Measurements from ENCODE around the gene NUTM1.
"Not testable (repeated sequence)": the region's sequence is repeated elsewhere in the genome, so short reads cannot be mapped to it uniquely, and the experiment has no call there.

The NUTM1 gene

DNA sequence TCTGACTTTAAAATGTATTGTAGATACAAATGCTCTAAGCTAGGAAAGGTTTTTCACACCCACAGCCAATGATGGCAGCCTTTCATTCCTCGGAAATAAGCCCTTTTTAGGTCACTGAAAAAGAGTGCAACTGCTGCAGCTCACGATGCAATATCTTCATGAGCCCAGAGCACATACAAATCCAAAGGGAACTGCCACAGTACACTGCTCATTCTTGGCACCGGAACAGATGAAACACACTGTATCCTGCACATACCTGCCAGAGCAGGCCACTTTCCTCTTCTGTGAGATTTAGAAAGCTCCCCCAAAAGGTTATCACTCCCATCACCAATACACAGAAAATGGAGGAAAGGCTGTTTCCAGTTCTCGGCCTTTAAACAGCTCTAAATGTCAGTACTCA, 37.4 kb downstream of the NUTM1 start:
- H3K27me3 ChIP-seq (replicated peaks in 2 of 5; ENCODE audit: control insufficient read depth in 4 of 5, insufficient read depth in 5 of 5, low read length in 4 of 5); H3K4me3 ChIP-seq (ENCODE audit: control insufficient read depth in 1 of 7, extremely low read depth in 1 of 7, insufficient read depth in 4 of 7, low read depth in 2 of 7, low read length in 6 of 7); POLR2A ChIA-PET; DNase-seq; H3K36me3 ChIP-seq (ENCODE audit: control insufficient read depth in 4 of 4, insufficient read depth in 4 of 4, low read length in 3 of 4); H3K9me3 ChIP-seq (ENCODE audit: control extremely low read depth in 1 of 5, control insufficient read depth in 4 of 5, insufficient read depth in 2 of 5, low read depth in 1 of 5, low read length in 4 of 5); H3K27ac ChIP-seq (ENCODE audit: insufficient read depth in 1 of 2, low read depth in 1 of 2, low read length in 2 of 2, poor library complexity in 1 of 2, severe bottlenecking in 2 of 2); H3K4me1 ChIP-seq (ENCODE audit: control extremely low read depth in 1 of 4, control insufficient read depth in 4 of 4, insufficient read depth in 4 of 4, low read length in 3 of 4); CTCF ChIA-PET: not testable (repeated sequence)
- 94% methylated on average over 2 of the region's 4 CpGs for WGBS (ENCODE audit: insufficient coverage)

DNA sequence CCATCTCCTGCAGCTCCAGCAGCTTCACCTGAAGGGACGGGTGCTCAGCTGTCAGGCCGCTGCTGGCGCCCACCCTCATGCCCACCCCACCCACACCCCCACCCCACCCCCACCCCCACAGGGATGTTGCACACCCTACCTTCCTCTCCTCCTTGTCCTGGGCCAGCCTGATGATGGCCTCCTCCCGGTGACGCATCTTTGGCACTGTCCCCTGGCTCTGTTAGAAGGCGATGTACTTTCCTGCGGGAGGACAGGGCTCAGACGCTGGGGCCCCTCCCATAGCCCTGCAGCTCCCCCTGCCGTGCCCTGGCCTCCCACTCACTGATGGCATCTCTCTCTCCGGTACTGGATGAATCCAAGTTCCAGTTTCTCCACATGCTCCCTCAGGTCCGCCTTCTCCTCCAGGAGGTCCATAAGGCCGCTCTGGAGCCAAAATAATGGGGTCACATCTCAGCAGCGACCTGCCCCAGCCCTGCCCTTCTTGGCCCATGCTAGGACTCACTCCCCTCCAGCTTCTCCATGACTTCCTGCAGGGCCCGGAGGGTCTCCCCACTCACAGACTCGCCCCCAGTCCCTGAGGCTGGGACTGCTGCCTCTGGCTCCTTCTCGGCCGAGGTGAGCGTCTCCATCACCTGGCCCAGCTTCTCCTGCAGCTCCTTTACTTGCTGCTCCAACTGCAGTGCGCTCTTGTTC, 38.9 kb downstream of the NUTM1 start:
- H3K4me3 ChIP-seq (ENCODE audit: control insufficient read depth in 1 of 7, extremely low read depth in 1 of 7, insufficient read depth in 4 of 7, low read depth in 2 of 7, low read length in 6 of 7); H3K27ac ChIP-seq (ENCODE audit: insufficient read depth in 1 of 2, low read depth in 1 of 2, low read length in 2 of 2, poor library complexity in 1 of 2, severe bottlenecking in 2 of 2); POLR2A ChIA-PET; H3K9me3 ChIP-seq (ENCODE audit: control extremely low read depth in 1 of 5, control insufficient read depth in 4 of 5, insufficient read depth in 2 of 5, low read depth in 1 of 5, low read length in 4 of 5); H3K4me1 ChIP-seq (ENCODE audit: control extremely low read depth in 1 of 4, control insufficient read depth in 4 of 4, insufficient read depth in 4 of 4, low read length in 3 of 4); H3K36me3 ChIP-seq (ENCODE audit: control insufficient read depth in 4 of 4, insufficient read depth in 4 of 4, low read length in 3 of 4); H3K27me3 ChIP-seq (replicated peaks in 2 of 5; ENCODE audit: control insufficient read depth in 4 of 5, insufficient read depth in 5 of 5, low read length in 4 of 5); DNase-seq; CTCF ChIA-PET: not testable (repeated sequence)
- no CpG with 5 or more reads among the region's 19 CpGs for WGBS (ENCODE audit: insufficient coverage)

DNA sequence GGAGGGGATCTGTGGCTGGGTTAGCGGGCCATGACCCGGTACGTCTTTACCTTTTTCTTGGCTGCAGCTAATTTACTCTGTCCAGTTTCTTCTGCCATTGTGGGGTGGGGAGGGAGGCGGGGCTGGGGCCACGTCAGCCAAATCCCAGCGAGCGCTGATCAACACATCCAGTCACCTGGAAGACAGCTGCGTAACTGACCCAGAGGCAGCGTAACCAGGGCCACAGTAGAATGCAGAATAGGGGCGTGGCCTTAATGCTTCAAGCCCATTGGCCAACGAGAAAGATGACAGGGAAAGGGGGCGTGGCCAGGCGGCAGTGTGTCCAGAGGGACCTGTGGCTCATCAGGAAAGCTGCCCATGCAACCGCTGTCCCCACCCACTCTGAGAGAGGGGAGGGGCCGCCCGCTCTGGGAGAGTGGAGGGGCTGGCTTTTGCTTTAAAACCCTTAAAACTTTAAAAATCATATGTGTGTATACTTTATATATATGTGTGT, 46.5 kb downstream of the NUTM1 start:
- POLR2A ChIA-PET; H3K4me1 ChIP-seq (ENCODE audit: control extremely low read depth in 1 of 4, control insufficient read depth in 4 of 4, insufficient read depth in 4 of 4, low read length in 3 of 4); H3K27me3 ChIP-seq (replicated peaks in 2 of 5; ENCODE audit: control insufficient read depth in 4 of 5, insufficient read depth in 5 of 5, low read length in 4 of 5); H3K36me3 ChIP-seq (ENCODE audit: control insufficient read depth in 4 of 4, insufficient read depth in 4 of 4, low read length in 3 of 4); H3K9me3 ChIP-seq (ENCODE audit: control extremely low read depth in 1 of 5, control insufficient read depth in 4 of 5, insufficient read depth in 2 of 5, low read depth in 1 of 5, low read length in 4 of 5); H3K27ac ChIP-seq (ENCODE audit: insufficient read depth in 1 of 2, low read depth in 1 of 2, low read length in 2 of 2, poor library complexity in 1 of 2, severe bottlenecking in 2 of 2); H3K4me3 ChIP-seq (ENCODE audit: control insufficient read depth in 1 of 7, extremely low read depth in 1 of 7, insufficient read depth in 4 of 7, low read depth in 2 of 7, low read length in 6 of 7); CTCF ChIA-PET; DNase-seq: not testable (repeated sequence)
- no CpG with 5 or more reads among the region's 16 CpGs for WGBS (ENCODE audit: insufficient coverage)

DNA sequence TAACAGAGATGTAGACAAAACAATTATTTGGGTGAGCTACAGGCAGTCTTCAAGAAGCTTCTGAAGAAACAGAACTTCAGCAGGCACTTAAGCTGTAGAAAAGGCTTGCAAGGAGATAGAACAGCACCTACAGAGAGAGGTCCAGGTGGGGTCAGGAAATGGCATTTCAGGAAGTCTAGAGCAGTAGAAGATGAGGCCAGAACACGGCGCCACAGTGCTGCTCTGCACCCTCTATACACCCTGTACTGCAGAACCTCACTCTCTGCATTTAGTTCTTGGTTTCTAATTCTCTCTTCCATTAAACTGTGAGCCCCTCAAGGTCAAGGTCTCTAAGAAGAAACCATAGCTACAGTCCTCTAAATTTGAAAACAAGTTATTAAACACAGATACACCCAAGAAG, 49.9 kb downstream of the NUTM1 start:
- H3K4me1 ChIP-seq (ENCODE audit: control extremely low read depth in 1 of 4, control insufficient read depth in 4 of 4, insufficient read depth in 4 of 4, low read length in 3 of 4); H3K27ac ChIP-seq (ENCODE audit: insufficient read depth in 1 of 2, low read depth in 1 of 2, low read length in 2 of 2, poor library complexity in 1 of 2, severe bottlenecking in 2 of 2); H3K36me3 ChIP-seq (ENCODE audit: control insufficient read depth in 4 of 4, insufficient read depth in 4 of 4, low read length in 3 of 4); DNase-seq; CTCF ChIA-PET; H3K9me3 ChIP-seq (ENCODE audit: control extremely low read depth in 1 of 5, control insufficient read depth in 4 of 5, insufficient read depth in 2 of 5, low read depth in 1 of 5, low read length in 4 of 5); H3K4me3 ChIP-seq (ENCODE audit: control insufficient read depth in 1 of 7, extremely low read depth in 1 of 7, insufficient read depth in 4 of 7, low read depth in 2 of 7, low read length in 6 of 7); H3K27me3 ChIP-seq (replicated peaks in 2 of 5; ENCODE audit: control insufficient read depth in 4 of 5, insufficient read depth in 5 of 5, low read length in 4 of 5); POLR2A ChIA-PET: not testable (repeated sequence)
- no CpG with 5 or more reads among the region's 2 CpGs for WGBS (ENCODE audit: insufficient coverage)

DNA sequence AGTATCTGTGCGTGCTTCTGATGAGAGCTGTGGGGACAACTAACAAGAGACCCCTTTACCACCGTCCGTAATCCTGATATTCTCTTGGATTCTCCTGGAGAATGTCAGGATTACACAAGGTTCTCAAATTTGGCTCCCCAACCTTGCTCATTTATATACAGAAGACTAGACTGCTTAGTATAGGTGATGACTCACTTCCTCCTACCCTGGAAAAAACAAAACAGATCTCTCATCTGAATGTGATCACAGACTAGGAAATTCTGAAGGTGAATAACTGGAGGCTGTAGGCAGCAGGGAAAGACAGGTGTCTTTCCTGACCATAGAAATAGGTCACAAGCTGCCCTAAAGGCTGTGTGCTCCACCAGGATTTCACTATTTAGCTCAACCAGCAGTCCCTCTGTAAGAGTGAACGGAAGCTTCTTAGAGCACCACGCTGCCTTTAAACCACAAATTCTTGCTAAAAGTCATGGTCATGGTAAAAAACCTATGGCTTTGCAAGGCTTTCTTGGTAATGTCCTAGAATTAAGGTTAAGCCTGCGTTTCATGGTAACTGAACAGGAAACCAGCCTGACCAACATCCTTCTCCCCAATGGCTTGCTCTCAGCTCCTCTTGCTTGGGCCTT, 54.6 kb downstream of the NUTM1 start:
- POLR2A ChIA-PET; H3K27me3 ChIP-seq (replicated peaks in 2 of 5; ENCODE audit: control insufficient read depth in 4 of 5, insufficient read depth in 5 of 5, low read length in 4 of 5); DNase-seq; H3K4me3 ChIP-seq (ENCODE audit: control insufficient read depth in 1 of 7, extremely low read depth in 1 of 7, insufficient read depth in 4 of 7, low read depth in 2 of 7, low read length in 6 of 7); H3K27ac ChIP-seq (ENCODE audit: insufficient read depth in 1 of 2, low read depth in 1 of 2, low read length in 2 of 2, poor library complexity in 1 of 2, severe bottlenecking in 2 of 2); H3K4me1 ChIP-seq (ENCODE audit: control extremely low read depth in 1 of 4, control insufficient read depth in 4 of 4, insufficient read depth in 4 of 4, low read length in 3 of 4); CTCF ChIA-PET; H3K36me3 ChIP-seq (ENCODE audit: control insufficient read depth in 4 of 4, insufficient read depth in 4 of 4, low read length in 3 of 4); H3K9me3 ChIP-seq (ENCODE audit: control extremely low read depth in 1 of 5, control insufficient read depth in 4 of 5, insufficient read depth in 2 of 5, low read depth in 1 of 5, low read length in 4 of 5): not testable (repeated sequence)
- WGBS (ENCODE audit: insufficient coverage) = no CpG with 5 or more reads among the region's 6 CpGs

DNA sequence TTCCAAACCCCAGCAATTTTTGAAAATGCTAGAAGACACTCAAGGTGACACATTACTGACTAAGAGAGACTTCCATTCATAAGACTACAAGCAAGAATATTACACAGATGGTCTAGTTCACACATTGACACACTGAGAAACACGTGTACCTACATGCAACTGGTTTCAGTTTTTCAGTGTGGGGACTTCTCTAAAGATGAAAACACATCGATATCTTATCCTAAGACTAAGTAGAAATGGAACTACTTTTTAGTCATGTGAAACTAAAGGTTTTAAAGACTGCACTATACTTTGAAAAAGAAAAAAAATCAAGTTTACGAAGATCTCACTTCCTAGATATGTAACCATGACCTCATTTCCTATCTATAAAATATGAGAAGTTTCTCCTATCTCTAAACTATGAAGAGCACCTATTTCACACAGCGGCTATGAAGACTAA, 60.1 kb downstream of the NUTM1 start:
- H3K36me3 ChIP-seq (ENCODE audit: control insufficient read depth in 4 of 4, insufficient read depth in 4 of 4, low read length in 3 of 4); CTCF ChIA-PET; H3K4me1 ChIP-seq (ENCODE audit: control extremely low read depth in 1 of 4, control insufficient read depth in 4 of 4, insufficient read depth in 4 of 4, low read length in 3 of 4); POLR2A ChIA-PET; H3K4me3 ChIP-seq (ENCODE audit: control insufficient read depth in 1 of 7, extremely low read depth in 1 of 7, insufficient read depth in 4 of 7, low read depth in 2 of 7, low read length in 6 of 7); H3K27ac ChIP-seq (ENCODE audit: insufficient read depth in 1 of 2, low read depth in 1 of 2, low read length in 2 of 2, poor library complexity in 1 of 2, severe bottlenecking in 2 of 2); DNase-seq; H3K27me3 ChIP-seq (replicated peaks in 2 of 5; ENCODE audit: control insufficient read depth in 4 of 5, insufficient read depth in 5 of 5, low read length in 4 of 5); H3K9me3 ChIP-seq (ENCODE audit: control extremely low read depth in 1 of 5, control insufficient read depth in 4 of 5, insufficient read depth in 2 of 5, low read depth in 1 of 5, low read length in 4 of 5): not testable (repeated sequence)
- WGBS (ENCODE audit: insufficient coverage) = no CpG with 5 or more reads among the region's 4 CpGs

DNA sequence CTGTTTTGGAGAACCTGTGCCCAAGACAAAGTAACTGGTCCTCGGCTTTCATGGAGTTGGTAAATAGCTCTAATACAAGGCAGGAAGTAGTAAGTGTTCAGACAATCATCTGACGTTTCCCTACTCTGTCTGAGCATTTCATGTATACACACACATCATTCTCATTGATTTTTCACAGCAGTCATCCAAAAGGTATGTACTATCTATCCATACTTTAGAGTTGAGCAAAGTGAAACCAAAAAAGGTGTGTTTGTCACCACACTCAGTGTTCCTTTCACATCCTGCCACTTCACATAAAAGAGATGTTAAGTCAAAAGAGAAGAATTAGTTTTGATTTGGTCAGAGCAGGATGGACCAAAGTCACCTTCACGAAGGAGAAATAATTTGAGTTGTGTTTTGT, 60.8 kb downstream of the NUTM1 start:
- H3K4me3 ChIP-seq (ENCODE audit: control insufficient read depth in 1 of 7, extremely low read depth in 1 of 7, insufficient read depth in 4 of 7, low read depth in 2 of 7, low read length in 6 of 7); H3K36me3 ChIP-seq (ENCODE audit: control insufficient read depth in 4 of 4, insufficient read depth in 4 of 4, low read length in 3 of 4); H3K4me1 ChIP-seq (ENCODE audit: control extremely low read depth in 1 of 4, control insufficient read depth in 4 of 4, insufficient read depth in 4 of 4, low read length in 3 of 4); CTCF ChIA-PET; H3K27ac ChIP-seq (ENCODE audit: insufficient read depth in 1 of 2, low read depth in 1 of 2, low read length in 2 of 2, poor library complexity in 1 of 2, severe bottlenecking in 2 of 2); H3K9me3 ChIP-seq (ENCODE audit: control extremely low read depth in 1 of 5, control insufficient read depth in 4 of 5, insufficient read depth in 2 of 5, low read depth in 1 of 5, low read length in 4 of 5); H3K27me3 ChIP-seq (replicated peaks in 2 of 5; ENCODE audit: control insufficient read depth in 4 of 5, insufficient read depth in 5 of 5, low read length in 4 of 5); DNase-seq; POLR2A ChIA-PET: not testable (repeated sequence)
- no CpG with 5 or more reads among the region's 3 CpGs for WGBS (ENCODE audit: insufficient coverage)

Data from common myeloid progenitor, CD34-positive (primary cell).